DOHH2 (cell line): ENCODE measurements around the gene BAZ2B.

ENCODE experiments used
- CTCF ChIP-seq: fragments of 200-600 bp; sonication (generic); IDR thresholded peaks from one replicate; pipeline ENCODE4 v1.5.1; 2014; ENCODE audit warnings: antibody characterized with exemption, mild to moderate bottlenecking, low read depth, low read length; ENCODE audit not compliant: poor library complexity, severe bottlenecking
- EZH2phosphoT487 ChIP-seq: fragments of 200-600 bp; sonication (generic); IDR thresholded peaks from 2 replicates; pipeline ENCODE4 v1.6.1; 2017; ENCODE audit warnings: borderline replicate concordance, mild to moderate bottlenecking, antibody characterized with exemption, low read length, moderate library complexity, mixed read lengths

- TF ChIP-seq CTCF: no peak
- no peak for TF ChIP-seq EZH2phosphoT487
These were observed 183.7 kb downstream of the BAZ2B start for GRCh38 chr2:159432610-159433009.
